GM15510 (cell line): ENCODE results near the gene ZSWIM3.

Experiments
- POLR2A ChIP-seq: IDR thresholded peaks from 3 replicates; pipeline ENCODE4 v1.6.1; 2011; ENCODE audit warnings: borderline replicate concordance; ENCODE audit not compliant: insufficient read length; ENCODE audit errors: extremely low read depth

Gene ZSWIM3

GRCh38 chr20:45905505-45906079 is 48.2 kb downstream of the ZSWIM3 start:
- no peak for TF ChIP-seq POLR2A

GRCh38 chr20:45907219-45907948 is 50.0 kb downstream of the ZSWIM3 start:
- TF ChIP-seq POLR2A = no peak

- TF ChIP-seq POLR2A = no peak
Measured at GRCh38 chr20:45908084-45908483, 50.7 kb downstream of the ZSWIM3 start.

- TF ChIP-seq POLR2A = no peak
Measured at GRCh38 chr20:45909336-45909808, 52.0 kb downstream of the ZSWIM3 start.

- no peak for TF ChIP-seq POLR2A
Measured at GRCh38 chr20:45909817-45910669, 52.6 kb downstream of the ZSWIM3 start.

- TF ChIP-seq POLR2A = peak; percentile 46
Measured at GRCh38 chr20:45910670-45911485, 53.5 kb downstream of the ZSWIM3 start.

- no peak for TF ChIP-seq POLR2A
Measured at GRCh38 chr20:45911486-45912343, 54.3 kb downstream of the ZSWIM3 start, which contains the start of gene PLTP. PLTP (minus strand) TSS chr20:45912155; CDS start chr20:45911452, 703 bp downstream.

GRCh38 chr20:45912344-45912682 is 54.9 kb downstream of the ZSWIM3 start:
- TF ChIP-seq POLR2A = no peak

GRCh38 chr20:45913116-45913515 is 55.7 kb downstream of the ZSWIM3 start:
- TF ChIP-seq POLR2A = no peak

- no peak for TF ChIP-seq POLR2A
Measured at GRCh38 chr20:45917790-45918141, 60.4 kb downstream of the ZSWIM3 start.

GRCh38 chr20:45918182-45918737 is 60.8 kb downstream of the ZSWIM3 start:
- no peak for TF ChIP-seq POLR2A

GRCh38 chr20:45918779-45919537 is 61.5 kb downstream of the ZSWIM3 start:
- TF ChIP-seq POLR2A = no peak

- TF ChIP-seq POLR2A = no peak
Measured at GRCh38 chr20:45919542-45920399, 62.4 kb downstream of the ZSWIM3 start.
